ENCODE measurements around the gene ATG12.
A peak's percentile ranks its signal among the peaks of the same experiment; 100 is the strongest.
"Not testable (repeated sequence)": the region's sequence is repeated elsewhere in the genome, so short reads cannot be mapped to it uniquely, and the experiment has no call there.

The ATG12 gene

DNA sequence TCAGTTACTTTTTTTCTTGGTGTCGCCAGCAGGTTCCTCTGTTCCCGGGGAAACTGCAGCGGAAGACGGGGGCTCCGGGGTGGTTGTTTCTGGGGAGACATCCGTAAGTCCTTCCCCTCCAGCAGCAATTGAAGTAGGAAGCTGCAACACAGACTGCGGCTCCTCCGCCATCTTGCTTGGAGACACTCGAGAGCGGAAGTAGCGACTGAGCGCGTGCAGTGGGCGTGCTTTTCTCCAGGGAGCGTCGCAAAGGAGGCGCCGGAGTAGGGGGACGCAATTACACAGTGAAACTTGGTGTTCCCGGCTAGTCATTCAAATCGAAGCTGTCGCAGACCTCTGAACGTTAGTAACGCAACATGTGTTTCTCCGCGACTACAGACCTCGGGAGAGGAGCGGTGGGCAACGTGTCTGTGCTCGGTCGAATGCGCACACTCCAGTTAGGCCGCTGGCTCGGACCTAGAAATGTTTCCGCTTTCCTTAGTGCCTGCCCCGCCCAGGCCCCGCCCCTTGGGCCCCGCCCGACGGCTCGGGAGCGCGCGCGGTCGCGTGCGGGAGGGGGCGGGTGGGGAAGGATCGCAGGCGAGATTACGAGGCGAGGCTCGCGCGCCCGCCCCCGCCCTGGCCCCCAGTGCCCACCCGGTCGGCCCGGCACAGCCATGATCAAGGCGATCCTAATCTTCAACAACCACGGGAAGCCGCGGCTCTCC is at the start of gene ATG12, which contains the start of gene AP3S1:
Gene ATG12, minus strand, starts transcription at position 184 of the 707 bp plus-strand sequence. Its CDS starts 13 bp downstream, at position 171.
Gene AP3S1, plus strand, starts transcription at position 554 of the 707 bp plus-strand sequence. Its CDS starts 103 bp downstream, at position 657.
- DNase-seq: peak; percentile 93

DNA sequence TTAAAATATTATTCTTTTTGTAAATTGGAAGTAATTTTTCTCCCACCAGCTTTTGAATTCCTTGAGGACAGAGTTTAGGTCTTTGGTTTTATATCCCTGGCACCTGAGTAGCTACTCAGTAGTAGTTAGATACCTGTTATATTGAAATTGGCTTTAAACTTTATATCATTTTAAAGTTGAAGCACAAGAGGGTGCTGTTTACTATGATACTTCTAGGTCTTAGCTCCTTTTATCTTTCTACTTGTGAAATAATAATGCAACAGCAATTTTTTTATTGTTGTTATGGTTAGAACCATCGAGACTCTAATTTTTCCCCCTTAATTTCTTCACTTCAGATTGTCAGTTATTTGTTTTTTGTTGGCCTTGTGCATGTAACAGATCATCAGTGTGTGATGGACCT is 46.7 kb upstream of the ATG12 start:
- DNase-seq: no peak

- DNase-seq: not testable (repeated sequence)
Measured at GRCh38 chr5:115885208-115885607, 43.8 kb upstream of the ATG12 start.

GRCh38 chr5:115884704-115885103 is 43.3 kb upstream of the ATG12 start:
- no peak for DNase-seq

GRCh38 chr5:115882434-115882833 is 41.1 kb upstream of the ATG12 start:
- DNase-seq: not testable (repeated sequence)

DNA sequence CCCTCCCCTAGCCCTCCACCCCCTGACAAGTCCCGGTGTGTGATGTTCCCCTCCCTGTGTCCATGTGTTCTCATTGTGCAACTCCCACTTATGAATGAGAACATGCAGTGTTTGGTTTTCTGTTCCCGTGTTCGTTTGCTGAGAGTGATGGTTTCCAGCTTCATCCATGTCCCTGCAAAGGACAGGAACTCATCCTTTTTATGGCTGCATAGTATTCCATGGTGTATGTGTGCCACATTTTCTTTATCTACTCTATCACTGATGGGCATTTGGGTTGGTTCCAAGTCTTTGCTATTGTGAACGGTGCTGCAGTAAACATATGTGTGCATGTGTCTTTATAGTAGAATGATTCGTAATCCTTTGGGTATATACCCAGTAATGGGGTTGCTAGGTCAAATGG is 36.0 kb upstream of the ATG12 start:
- DNase-seq: not testable (repeated sequence)

GRCh38 chr5:115875447-115875846 is 34.1 kb upstream of the ATG12 start:
- DNase-seq: no peak

DNA sequence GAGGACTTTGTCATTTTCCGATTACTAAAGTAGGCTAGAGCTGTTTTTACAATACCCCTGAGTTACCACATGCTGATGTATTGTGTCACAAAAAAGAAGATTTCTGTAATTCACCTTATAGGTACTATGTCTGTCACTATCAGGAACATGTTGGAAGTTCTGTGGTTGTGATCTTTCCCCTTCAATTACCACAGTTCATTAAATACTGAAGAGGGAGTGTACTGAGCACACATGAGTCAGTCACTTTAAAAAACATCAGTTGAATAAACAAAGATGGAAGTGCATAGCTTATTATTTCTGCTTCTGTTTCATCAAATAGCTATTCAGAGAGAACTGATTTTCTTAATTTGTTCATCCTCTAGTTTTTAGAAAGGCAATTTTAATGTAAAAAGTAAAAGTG is 32.0 kb upstream of the ATG12 start:
- no peak for DNase-seq

DNA sequence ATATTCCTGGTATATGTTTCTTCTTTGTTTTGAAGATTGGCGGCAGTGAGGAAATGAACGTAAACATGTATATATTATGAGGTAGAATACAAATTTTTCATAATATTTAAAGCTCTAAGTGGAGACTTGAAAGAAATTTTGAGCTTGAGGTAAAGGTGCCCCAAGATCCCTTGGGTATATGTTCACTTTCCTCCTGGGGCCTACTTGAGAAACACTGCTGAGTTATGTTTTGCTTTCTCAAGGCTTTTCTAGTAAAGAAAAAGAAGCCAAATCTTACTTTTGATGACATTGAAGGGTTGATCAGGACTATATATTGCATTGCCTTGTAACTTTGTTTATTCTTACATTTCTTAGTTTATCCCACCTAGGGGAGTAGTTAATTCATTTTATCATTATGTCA is 31.1 kb upstream of the ATG12 start:
- no peak for DNase-seq

DNA sequence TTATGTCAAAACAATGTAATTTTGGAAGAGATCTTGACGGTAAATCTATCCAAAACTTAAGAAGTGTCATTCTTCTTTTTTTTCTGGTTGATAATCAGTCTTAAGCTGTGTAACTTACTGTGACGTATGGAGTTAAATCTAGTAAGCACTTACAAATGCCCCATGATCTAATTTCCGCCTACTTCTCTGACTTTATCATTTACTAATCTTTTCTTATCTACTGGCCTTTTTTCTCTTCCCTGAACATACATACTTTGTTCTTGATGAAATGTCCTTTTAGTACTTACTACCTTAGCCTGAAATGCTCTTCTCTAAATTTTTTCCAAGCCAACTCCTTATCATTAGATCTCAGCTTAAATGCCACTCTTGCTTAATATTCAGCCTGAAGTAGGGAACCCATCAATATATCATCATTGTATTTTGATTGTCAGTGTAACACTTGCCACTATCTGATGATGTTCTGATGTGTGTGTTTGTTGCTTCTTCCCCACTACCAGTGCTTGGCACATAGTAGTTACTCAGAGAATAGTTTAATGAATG is 28.0 kb upstream of the ATG12 start:
- DNase-seq: no peak

- DNase-seq: no peak
Measured at GRCh38 chr5:115859378-115859777, 18.0 kb upstream of the ATG12 start.

GRCh38 chr5:115858396-115858795 is 17.0 kb upstream of the ATG12 start:
- DNase-seq: no peak

GRCh38 chr5:115857626-115858349 is 16.4 kb upstream of the ATG12 start:
- DNase-seq: no peak

- no peak for DNase-seq
Measured at GRCh38 chr5:115857057-115857479, 15.7 kb upstream of the ATG12 start.

GRCh38 chr5:115855959-115856358 is 14.6 kb upstream of the ATG12 start:
- no peak for DNase-seq

GRCh38 chr5:115854139-115854538 is 12.8 kb upstream of the ATG12 start:
- DNase-seq: no peak

- DNase-seq: no peak
Measured at GRCh38 chr5:115850744-115851416, 9.5 kb upstream of the ATG12 start.

GRCh38 chr5:115849258-115849798 is 8.0 kb upstream of the ATG12 start:
- DNase-seq: no peak

- DNase-seq: no peak
Measured at GRCh38 chr5:115847290-115847689, 5.9 kb upstream of the ATG12 start.

- DNase-seq: no peak
Measured at GRCh38 chr5:115844321-115844817, 3.0 kb upstream of the ATG12 start.

DNA sequence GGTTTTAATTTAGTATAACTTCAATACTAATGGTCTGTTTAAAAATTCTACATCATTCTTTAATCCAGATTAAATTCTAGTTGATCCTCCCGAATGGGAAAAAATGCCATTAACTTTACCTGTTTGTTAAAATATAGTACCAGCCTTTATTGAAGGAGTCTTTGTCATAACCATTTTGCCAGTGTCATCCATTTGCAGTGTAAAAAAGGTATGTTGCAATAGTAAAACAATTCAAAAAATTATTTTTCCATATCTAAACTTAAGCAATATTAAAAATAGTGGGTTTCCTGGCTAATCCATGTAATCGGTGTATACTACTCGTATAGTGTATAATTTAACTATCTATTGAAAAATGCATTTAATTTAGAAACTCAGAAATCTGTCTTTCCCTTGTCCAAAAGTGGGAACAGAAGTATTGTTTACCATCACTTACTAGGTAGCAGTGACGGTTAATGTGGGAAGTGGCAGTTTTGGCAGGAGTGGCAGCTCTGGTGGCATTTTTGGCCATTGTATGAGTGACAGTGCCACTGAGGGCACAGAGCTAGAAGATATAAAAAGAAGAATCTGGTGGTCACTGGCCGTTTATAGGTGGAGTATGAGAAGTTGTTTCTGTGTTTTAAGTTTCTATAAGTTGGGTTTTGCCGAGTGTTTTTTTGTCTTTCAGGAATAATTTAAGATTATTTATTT is 2.2 kb upstream of the ATG12 start:
- no peak for DNase-seq

- DNase-seq: no peak
Measured at GRCh38 chr5:115842952-115843351, 1.6 kb upstream of the ATG12 start.
